SK-N-SH treated with all-trans-retinoic acid at 6 μM for 48 hours (cell line): ENCODE measurements around the gene TCF12.

ENCODE experiments used
- ATAC-seq: fragments of 200-7000 bp; cut with Tn5 transposase; 3 replicates; pipeline ENCODE4 v1.9.1; 2020; ENCODE audit warnings: mild to moderate bottlenecking, moderate library complexity
- ARNTL ChIP-seq: fragments of 450-650 bp; formaldehyde crosslinking; IDR thresholded peaks from 2 replicates; pipeline ENCODE4 v1.5.0; 2020; ENCODE audit warnings: low read depth, mild to moderate bottlenecking, moderate library complexity, borderline replicate concordance
- BACH2 ChIP-seq: fragments of 250-450 bp; sonication (Bioruptor Pico); IDR thresholded peaks from 2 replicates; pipeline ENCODE4 v1.9.0; 2021; ENCODE audit warnings: mild to moderate bottlenecking, borderline replicate concordance
- CREB5 ChIP-seq: fragments of 250-450 bp; sonication (Bioruptor Pico); IDR thresholded peaks from 2 replicates; pipeline ENCODE4 v1.5.1; 2020; ENCODE audit warnings: low read depth, mild to moderate bottlenecking, moderate library complexity
- CSDC2 ChIP-seq: fragments of 250-450 bp; sonication (Bioruptor Pico); IDR thresholded peaks from 2 replicates; pipeline ENCODE4 v1.5.0; 2020; ENCODE audit warnings: mild to moderate bottlenecking, moderate library complexity
- ESRRG ChIP-seq: fragments of 250-450 bp; sonication (Bioruptor Pico); IDR thresholded peaks from 2 replicates; pipeline ENCODE4 v1.6.1; 2021; ENCODE audit warnings: mild to moderate bottlenecking
- ISL1 ChIP-seq: fragments of 250-450 bp; sonication (Bioruptor Pico); IDR thresholded peaks from 2 replicates; pipeline ENCODE4 v2.1.2; 2022; ENCODE audit warnings: mild to moderate bottlenecking, moderate library complexity
- OSR1 ChIP-seq: fragments of 250-450 bp; sonication (Bioruptor Pico); IDR thresholded peaks from 2 replicates; pipeline ENCODE4 v1.8.0; 2022; ENCODE audit warnings: moderate library complexity, mild to moderate bottlenecking, inconsistent platforms
- PPARA ChIP-seq: fragments of 250-450 bp; sonication (Bioruptor Pico); IDR thresholded peaks from 2 replicates; pipeline ENCODE4 v1.5.0; 2020; ENCODE audit warnings: mild to moderate bottlenecking, borderline replicate concordance
- RARB ChIP-seq: fragments of 250-450 bp; sonication (Bioruptor Pico); IDR thresholded peaks from 2 replicates; pipeline ENCODE4 v1.8.0; 2021; ENCODE audit warnings: mild to moderate bottlenecking, moderate library complexity
- SNAI2 ChIP-seq: fragments of 250-450 bp; sonication (Bioruptor Pico); IDR thresholded peaks from 2 replicates; pipeline ENCODE4 v1.5.0; 2020; ENCODE audit warnings: mild to moderate bottlenecking, moderate library complexity
- TCF4 ChIP-seq: fragments of 250-450 bp; sonication (Bioruptor Pico); IDR thresholded peaks from 2 replicates; pipeline ENCODE4 v1.8.0; 2021; ENCODE audit warnings: mild to moderate bottlenecking, moderate library complexity, borderline replicate concordance
- TOX ChIP-seq: fragments of 250-450 bp; sonication (Bioruptor Pico); IDR thresholded peaks from 2 replicates; pipeline ENCODE4 v1.8.0; 2021; ENCODE audit warnings: mild to moderate bottlenecking, moderate library complexity, borderline replicate concordance
- ZC3H10 ChIP-seq: fragments of 250-450 bp; sonication (Bioruptor Pico); IDR thresholded peaks from 2 replicates; pipeline ENCODE4 v1.5.1; 2021; ENCODE audit warnings: mild to moderate bottlenecking, moderate library complexity
- ZFP3 ChIP-seq: fragments of 250-450 bp; sonication (Bioruptor Pico); IDR thresholded peaks from 2 replicates; pipeline ENCODE4 v1.5.0; 2020; ENCODE audit warnings: mild to moderate bottlenecking, moderate library complexity
- ZFP30 ChIP-seq: fragments of 450-650 bp; formaldehyde crosslinking; IDR thresholded peaks from 2 replicates; pipeline ENCODE4 v1.5.0; 2022; ENCODE audit warnings: mild to moderate bottlenecking, moderate library complexity
- ZNF565 ChIP-seq: fragments of 450-650 bp; formaldehyde crosslinking; conservative IDR thresholded peaks from 2 replicates; pipeline ENCODE4 v1.5.0; 2020; ENCODE audit warnings: low read depth, mild to moderate bottlenecking, moderate library complexity
- ZNF70 ChIP-seq: fragments of 450-650 bp; formaldehyde crosslinking; IDR thresholded peaks from 2 replicates; pipeline ENCODE4 v1.5.0; 2020; ENCODE audit warnings: mild to moderate bottlenecking, moderate library complexity
- ZNF8 ChIP-seq: fragments of 450-650 bp; formaldehyde crosslinking; IDR thresholded peaks from 2 replicates; pipeline ENCODE4 v1.5.0; 2020; ENCODE audit warnings: mild to moderate bottlenecking, moderate library complexity
- TF ChIP-seq, protein P1 (sequence below): fragments of 250-450 bp; sonication (Bioruptor Pico); IDR thresholded peaks from 2 replicates; pipeline ENCODE4 v1.8.0; 2021; ENCODE audit warnings: low read depth, mild to moderate bottlenecking, moderate library complexity, borderline replicate concordance
- TF ChIP-seq, protein P2 (sequence below): fragments of 250-450 bp; sonication (Bioruptor Pico); IDR thresholded peaks from 2 replicates; pipeline ENCODE4 v1.5.0; 2020; ENCODE audit warnings: mild to moderate bottlenecking, moderate library complexity
- TF ChIP-seq, protein P3 (sequence below): fragments of 250-450 bp; sonication (Bioruptor Pico); IDR thresholded peaks from 2 replicates; pipeline ENCODE4 v1.8.0; 2020; ENCODE audit warnings: mild to moderate bottlenecking, moderate library complexity, borderline replicate concordance

TCF12 gene

GRCh38 chr15:57282686-57283085 is 364.2 kb downstream of the TCF12 start:
- no peak for TF ChIP-seq CREB5 (CRISPR knock-in tag)
- TF ChIP-seq ZFP30 (CRISPR knock-in tag): no peak
- no peak for TF ChIP-seq ZC3H10 (CRISPR knock-in tag)
- no peak for TF ChIP-seq RARB (CRISPR knock-in tag)
- TF ChIP-seq ZNF70 (CRISPR knock-in tag): no peak
- no peak for TF ChIP-seq TCF4 (CRISPR knock-in tag)
- TF ChIP-seq ZNF8 (CRISPR knock-in tag): no peak
- no peak for TF ChIP-seq BACH2 (CRISPR knock-in tag)
- TF ChIP-seq, protein P1, sequence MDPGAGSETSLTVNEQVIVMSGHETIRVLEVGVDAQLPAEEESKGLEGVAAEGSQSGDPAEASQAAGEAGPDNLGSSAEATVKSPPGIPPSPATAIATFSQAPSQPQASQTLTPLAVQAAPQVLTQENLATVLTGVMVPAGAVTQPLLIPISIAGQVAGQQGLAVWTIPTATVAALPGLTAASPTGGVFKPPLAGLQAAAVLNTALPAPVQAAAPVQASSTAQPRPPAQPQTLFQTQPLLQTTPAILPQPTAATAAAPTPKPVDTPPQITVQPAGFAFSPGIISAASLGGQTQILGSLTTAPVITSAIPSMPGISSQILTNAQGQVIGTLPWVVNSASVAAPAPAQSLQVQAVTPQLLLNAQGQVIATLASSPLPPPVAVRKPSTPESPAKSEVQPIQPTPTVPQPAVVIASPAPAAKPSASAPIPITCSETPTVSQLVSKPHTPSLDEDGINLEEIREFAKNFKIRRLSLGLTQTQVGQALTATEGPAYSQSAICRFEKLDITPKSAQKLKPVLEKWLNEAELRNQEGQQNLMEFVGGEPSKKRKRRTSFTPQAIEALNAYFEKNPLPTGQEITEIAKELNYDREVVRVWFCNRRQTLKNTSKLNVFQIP (CRISPR knock-in tag): no peak
- no peak for TF ChIP-seq ESRRG
- TF ChIP-seq, protein P2, sequence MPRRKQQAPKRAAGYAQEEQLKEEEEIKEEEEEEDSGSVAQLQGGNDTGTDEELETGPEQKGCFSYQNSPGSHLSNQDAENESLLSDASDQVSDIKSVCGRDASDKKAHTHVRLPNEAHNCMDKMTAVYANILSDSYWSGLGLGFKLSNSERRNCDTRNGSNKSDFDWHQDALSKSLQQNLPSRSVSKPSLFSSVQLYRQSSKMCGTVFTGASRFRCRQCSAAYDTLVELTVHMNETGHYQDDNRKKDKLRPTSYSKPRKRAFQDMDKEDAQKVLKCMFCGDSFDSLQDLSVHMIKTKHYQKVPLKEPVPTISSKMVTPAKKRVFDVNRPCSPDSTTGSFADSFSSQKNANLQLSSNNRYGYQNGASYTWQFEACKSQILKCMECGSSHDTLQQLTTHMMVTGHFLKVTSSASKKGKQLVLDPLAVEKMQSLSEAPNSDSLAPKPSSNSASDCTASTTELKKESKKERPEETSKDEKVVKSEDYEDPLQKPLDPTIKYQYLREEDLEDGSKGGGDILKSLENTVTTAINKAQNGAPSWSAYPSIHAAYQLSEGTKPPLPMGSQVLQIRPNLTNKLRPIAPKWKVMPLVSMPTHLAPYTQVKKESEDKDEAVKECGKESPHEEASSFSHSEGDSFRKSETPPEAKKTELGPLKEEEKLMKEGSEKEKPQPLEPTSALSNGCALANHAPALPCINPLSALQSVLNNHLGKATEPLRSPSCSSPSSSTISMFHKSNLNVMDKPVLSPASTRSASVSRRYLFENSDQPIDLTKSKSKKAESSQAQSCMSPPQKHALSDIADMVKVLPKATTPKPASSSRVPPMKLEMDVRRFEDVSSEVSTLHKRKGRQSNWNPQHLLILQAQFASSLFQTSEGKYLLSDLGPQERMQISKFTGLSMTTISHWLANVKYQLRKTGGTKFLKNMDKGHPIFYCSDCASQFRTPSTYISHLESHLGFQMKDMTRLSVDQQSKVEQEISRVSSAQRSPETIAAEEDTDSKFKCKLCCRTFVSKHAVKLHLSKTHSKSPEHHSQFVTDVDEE (CRISPR knock-in tag): no peak
- no peak for TF ChIP-seq ZNF565
- TF ChIP-seq PPARA: no peak
- no peak for TF ChIP-seq ISL1 (CRISPR knock-in tag)
- no peak for ATAC-seq

DNA sequence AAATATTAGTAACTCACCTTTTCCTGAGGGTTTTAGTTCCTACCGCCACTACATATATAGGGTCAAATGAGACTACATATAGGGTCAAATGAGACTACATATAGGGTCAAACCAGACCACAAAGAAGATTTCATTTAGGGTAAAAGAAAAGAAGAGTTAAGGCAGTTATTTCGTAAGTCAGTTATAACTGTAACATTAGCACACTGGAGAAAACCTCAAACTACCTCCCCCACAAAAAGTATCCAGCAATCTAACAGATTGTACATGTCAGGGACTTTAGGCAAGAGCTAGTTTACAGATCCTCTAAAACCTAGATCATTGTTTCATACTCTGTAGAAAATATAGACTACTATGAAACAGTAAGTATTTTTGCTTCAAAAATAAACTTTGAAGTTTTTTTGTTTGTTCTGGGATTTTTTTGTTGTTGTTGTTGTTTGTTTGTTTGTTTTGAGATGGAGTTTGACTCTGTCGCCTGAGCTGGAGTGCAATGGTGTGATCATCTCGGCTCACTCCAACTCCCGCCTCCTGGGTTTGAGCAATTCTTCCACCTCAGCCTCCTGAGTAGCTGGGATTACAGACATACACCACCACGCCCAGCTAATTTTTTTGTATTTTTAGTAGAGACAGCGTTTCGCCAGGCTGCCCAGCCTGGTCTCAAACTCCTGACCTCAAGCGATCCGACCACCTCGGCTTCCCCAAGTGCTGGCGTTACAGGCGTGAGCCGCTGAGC is 365.5 kb downstream of the TCF12 start:
- TF ChIP-seq ZNF565 (no peak), CSDC2 (no peak), TOX (CRISPR knock-in tag) (no peak), SNAI2 (CRISPR knock-in tag) (no peak), BACH2 (CRISPR knock-in tag) (no peak), PPARA (no peak), OSR1 (CRISPR knock-in tag) (no peak), ZFP3 (CRISPR knock-in tag) (no peak), ARNTL (CRISPR knock-in tag) (no peak), ZC3H10 (CRISPR knock-in tag) (no peak), ZNF8 (CRISPR knock-in tag) (no peak), ISL1 (CRISPR knock-in tag) (no peak)
- TF ChIP-seq, protein P1 (CRISPR knock-in tag): no peak
- TF ChIP-seq, protein P3, sequence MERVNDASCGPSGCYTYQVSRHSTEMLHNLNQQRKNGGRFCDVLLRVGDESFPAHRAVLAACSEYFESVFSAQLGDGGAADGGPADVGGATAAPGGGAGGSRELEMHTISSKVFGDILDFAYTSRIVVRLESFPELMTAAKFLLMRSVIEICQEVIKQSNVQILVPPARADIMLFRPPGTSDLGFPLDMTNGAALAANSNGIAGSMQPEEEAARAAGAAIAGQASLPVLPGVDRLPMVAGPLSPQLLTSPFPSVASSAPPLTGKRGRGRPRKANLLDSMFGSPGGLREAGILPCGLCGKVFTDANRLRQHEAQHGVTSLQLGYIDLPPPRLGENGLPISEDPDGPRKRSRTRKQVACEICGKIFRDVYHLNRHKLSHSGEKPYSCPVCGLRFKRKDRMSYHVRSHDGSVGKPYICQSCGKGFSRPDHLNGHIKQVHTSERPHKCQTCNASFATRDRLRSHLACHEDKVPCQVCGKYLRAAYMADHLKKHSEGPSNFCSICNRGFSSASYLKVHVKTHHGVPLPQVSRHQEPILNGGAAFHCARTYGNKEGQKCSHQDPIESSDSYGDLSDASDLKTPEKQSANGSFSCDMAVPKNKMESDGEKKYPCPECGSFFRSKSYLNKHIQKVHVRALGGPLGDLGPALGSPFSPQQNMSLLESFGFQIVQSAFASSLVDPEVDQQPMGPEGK: no peak
- ATAC-seq: no peak

DNA sequence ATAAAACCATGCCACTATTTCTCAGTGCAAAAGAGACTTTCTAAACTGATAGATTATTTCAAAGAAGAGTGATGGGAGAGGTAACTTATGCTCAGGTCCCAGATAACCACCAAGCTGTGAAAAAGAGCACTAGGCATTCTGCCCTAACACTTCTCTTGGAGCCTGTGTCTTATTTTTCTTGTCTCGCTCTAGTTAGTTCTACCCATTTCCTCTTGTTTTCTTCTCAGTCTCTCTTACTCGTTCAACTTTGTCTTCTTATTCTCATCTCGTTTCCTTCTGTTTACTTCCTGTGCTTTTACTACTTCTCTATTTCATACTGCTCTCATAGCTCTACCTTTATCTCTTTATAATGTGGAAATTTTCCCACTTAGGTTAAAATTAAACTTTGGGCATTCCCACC is 366.1 kb downstream of the TCF12 start:
- TF ChIP-seq ZNF565 (no peak), ZNF8 (CRISPR knock-in tag) (no peak), OSR1 (CRISPR knock-in tag) (no peak), BACH2 (CRISPR knock-in tag) (no peak)
- TF ChIP-seq, protein P2 (CRISPR knock-in tag): no peak
- no peak for ATAC-seq
